HUES48 (cell line): ENCODE results near the gene CLIC5.

ENCODE experiments used
- H3K27ac ChIP-seq: one replicate; pipeline ENCODE4 v1.7.0; 2013; ENCODE audit warnings: low read depth, low read length, inconsistent platforms
- H3K27me3 ChIP-seq: 2 replicates; pipeline ENCODE4 v1.6.1; 2013; ENCODE audit warnings: mild to moderate bottlenecking, low read length; ENCODE audit not compliant: control insufficient read depth, insufficient read depth
- H3K36me3 ChIP-seq: 2 replicates; pipeline ENCODE4 v1.6.1; 2013; ENCODE audit warnings: low read length; ENCODE audit not compliant: control insufficient read depth, insufficient read depth
- H3K4me1 ChIP-seq: 2 replicates; pipeline ENCODE4 v1.6.1; 2013; ENCODE audit warnings: mild to moderate bottlenecking, low read length; ENCODE audit not compliant: control insufficient read depth, insufficient read depth
- H3K4me3 ChIP-seq: 2 replicates; pipeline ENCODE4 v1.5.1; 2013; ENCODE audit warnings: mild to moderate bottlenecking, low read depth, low read length
- H3K9ac ChIP-seq: 2 replicates; pipeline ENCODE4 v1.6.1; 2013; ENCODE audit warnings: mild to moderate bottlenecking, low read depth, low read length, moderate library complexity
- H3K9me3 ChIP-seq: 2 replicates; pipeline ENCODE4 v1.6.1; 2013; ENCODE audit warnings: low read length; ENCODE audit not compliant: control insufficient read depth, insufficient read depth

CLIC5 gene

DNA sequence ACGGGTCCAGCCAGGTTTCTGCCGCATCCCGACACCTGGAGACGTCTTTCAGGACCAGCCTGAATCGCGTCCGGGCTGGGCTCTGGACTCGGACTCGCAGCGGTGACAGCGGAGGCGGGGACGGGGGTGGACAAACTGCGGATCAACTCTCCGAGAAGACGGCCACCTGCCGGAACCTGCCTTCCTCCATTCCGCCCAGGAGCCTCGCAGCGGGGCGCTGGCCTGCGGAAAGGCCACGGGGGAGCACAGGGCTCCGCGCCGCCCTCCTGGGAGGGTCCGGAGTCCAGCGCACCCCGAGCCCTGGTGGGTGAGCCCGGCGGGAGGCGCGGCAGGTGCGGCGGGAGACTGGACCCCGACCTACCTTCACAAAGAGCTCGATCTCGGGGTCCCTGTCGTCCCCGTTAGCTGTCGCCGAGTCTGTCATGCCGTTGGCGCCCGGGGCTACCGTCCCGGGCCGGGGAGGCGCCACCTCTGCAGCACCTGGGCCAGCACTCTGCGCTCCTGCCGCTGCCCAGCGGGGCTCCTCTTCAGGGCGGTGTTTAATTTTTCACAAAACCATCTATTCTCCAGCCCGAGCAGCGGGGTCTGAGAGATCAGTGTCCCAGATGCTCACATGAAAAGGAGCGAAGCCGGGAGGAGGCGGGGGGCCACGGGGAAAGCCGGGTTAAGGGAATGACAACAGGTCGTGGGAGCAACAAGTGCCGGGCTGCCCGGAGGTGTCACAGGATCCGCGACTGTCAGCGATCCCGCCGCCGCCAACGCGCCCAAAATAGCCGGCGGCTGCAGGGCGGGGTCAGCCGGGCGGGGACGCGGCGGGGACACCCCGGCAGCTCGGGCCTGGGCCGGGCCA lies at the start of gene CLIC5:
TSS of gene CLIC5 (minus strand) at position 742 of the 850 bp plus-strand sequence. CDS start at position 424, 318 bp downstream.
- Histone ChIP-seq H3K27ac (no peak within 1 kb of the TSS), H3K4me3 (peak within 1 kb of the TSS; percentile 65), H3K9me3 (peaks cover 7% of the 10 kb centered on the region; the same call in 1 of the 2 replicates), H3K4me1 (peaks cover 23% of the 10 kb centered on the region), H3K9ac (no peak within 1 kb of the TSS), H3K27me3 (peaks cover 45% of the 10 kb centered on the region), H3K36me3 (no peaks in the 10 kb centered on the region)

DNA sequence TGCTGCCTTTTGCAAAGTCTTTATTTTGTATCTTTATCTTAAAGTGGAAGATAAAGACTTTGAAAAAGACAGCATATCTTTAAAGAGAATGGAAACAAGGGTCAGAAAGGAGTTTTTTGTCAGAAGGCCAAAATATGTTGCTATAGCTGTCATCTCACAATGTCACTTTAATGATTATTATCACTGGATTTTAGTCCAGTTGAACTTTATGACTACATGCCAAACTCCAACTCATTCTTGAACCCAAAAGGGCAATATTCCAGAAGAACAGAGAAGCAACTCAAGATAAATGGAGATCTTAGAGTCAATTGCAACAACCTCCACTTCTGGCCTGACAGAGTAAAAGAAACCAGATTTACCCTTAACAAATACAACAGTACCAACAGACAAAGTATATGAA lies 47.3 kb upstream of the CLIC5 start:
- Histone ChIP-seq H3K27me3 (no peaks in the 10 kb centered on the region), H3K27ac (no peak overlapping the region), H3K4me1 (no peaks in the 10 kb centered on the region)

DNA sequence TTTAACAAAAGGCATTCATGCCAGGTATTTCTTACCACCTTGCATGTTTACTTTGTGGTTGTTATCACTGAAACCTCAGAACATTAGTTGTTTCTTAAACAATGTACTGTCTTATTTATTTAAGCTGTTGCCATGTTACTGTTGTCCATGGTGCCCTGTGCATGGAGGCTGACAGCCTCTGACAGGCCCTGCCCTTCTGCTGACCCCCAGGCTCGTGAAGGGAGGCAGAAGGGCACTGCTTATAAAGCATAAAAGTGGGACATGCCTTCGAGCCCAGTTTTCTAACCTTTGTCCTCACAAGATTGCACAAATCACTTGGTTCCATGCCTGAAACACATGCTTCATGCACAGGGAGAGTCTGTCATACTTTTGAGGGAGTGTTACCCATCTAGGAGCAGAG lies 46.7 kb upstream of the CLIC5 start:
- Histone ChIP-seq H3K27me3 (no peaks in the 10 kb centered on the region), H3K36me3 (no peaks in the 10 kb centered on the region), H3K27ac (no peak overlapping the region), H3K4me1 (no peaks in the 10 kb centered on the region), H3K9me3 (0 out of 2 replicates have a peak, but pooled peaks cover 3% of the 10 kb centered on the region), H3K4me3 (no peak overlapping the region), H3K9ac (no peak overlapping the region)

More for the DNA sequence above, 47.3 kb upstream of the CLIC5 start:
- Histone ChIP-seq H3K4me3 (no peak overlapping the region), H3K9ac (no peak overlapping the region), H3K9me3 (0 out of 2 replicates have a peak, but pooled peaks cover 3% of the 10 kb centered on the region), H3K36me3 (no peaks in the 10 kb centered on the region)

DNA sequence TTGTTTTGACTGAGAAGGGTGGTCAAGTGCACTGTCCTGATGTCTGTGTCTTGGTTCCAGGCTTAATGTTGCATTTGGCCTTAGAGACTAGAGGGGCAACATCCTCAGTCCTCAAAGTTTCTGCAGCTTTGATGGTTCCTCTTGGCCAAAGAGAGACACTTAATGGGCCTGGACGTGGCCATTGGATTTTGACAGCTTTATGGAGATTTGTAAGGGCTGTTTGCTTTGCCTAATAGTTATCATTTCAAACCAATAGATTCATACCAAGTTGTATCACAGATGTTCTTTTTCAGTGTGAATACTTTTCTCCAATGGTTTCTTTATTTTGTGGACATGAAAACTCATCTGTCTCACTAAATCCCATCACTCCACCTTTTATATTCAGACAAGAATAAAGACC lies 45.8 kb upstream of the CLIC5 start:
- H3K9me3 ChIP-seq: peaks cover 3% of the 10 kb centered on the region; the same call in 1 of the 2 replicates

DNA sequence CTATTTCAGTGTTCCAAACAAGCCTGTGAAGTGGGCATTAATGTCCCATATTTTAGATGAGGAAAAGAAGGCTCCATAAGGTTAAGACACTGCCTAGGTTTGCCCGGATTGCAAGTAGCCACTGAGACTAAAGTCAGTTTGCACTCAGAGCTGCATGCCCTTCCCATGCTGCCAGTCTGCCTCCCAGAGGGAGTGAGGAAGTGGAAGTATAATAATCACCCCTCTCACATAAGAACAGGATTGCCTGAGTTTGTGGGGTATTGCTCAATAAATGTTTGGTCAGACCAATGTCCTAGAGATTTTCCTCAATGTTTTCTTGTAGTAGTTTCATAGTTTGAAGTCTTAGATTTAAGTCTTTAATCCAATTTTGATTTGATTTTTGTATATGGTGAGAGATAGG lies 43.9 kb upstream of the CLIC5 start:
- H3K27ac ChIP-seq: no peak overlapping the region
- H3K9ac ChIP-seq: no peak overlapping the region
- no peaks in the 10 kb centered on the region for H3K27me3 ChIP-seq
- no peaks in the 10 kb centered on the region for H3K4me1 ChIP-seq
- no peak overlapping the region for H3K4me3 ChIP-seq
- peaks cover 3% of the 10 kb centered on the region; the same call in 1 of the 2 replicates for H3K9me3 ChIP-seq
- H3K36me3 ChIP-seq: no peaks in the 10 kb centered on the region

More for the DNA sequence above, 45.8 kb upstream of the CLIC5 start:
- Histone ChIP-seq H3K9ac (no peak overlapping the region), H3K4me3 (no peak overlapping the region), H3K4me1 (no peaks in the 10 kb centered on the region), H3K27ac (no peak overlapping the region), H3K27me3 (no peaks in the 10 kb centered on the region), H3K36me3 (no peaks in the 10 kb centered on the region)

DNA sequence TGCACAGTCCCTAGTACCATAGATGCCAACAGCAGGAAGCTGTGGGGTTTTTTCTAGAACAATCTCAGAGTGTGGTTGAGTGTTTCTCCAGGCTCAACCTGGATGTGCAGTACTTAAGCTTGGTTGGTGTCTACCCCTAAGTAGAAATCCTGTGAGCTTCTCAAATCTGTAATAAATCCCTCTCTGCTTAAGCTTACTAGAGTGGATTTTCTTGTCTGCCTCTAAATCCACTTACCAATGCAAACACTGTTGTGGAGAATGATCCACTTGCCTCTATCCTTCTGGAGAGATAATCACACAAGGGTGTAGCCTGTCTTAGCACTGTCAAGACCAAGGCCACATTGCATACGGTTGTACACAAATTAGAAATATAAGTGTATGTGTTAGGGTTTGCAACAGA lies 43.3 kb upstream of the CLIC5 start:
- no peaks in the 10 kb centered on the region for H3K4me1 ChIP-seq
- no peaks in the 10 kb centered on the region for H3K36me3 ChIP-seq
- peaks cover 3% of the 10 kb centered on the region; the same call in 1 of the 2 replicates for H3K9me3 ChIP-seq
- no peaks in the 10 kb centered on the region for H3K27me3 ChIP-seq
- H3K9ac ChIP-seq: no peak overlapping the region
- no peak overlapping the region for H3K27ac ChIP-seq
- H3K4me3 ChIP-seq: no peak overlapping the region

DNA sequence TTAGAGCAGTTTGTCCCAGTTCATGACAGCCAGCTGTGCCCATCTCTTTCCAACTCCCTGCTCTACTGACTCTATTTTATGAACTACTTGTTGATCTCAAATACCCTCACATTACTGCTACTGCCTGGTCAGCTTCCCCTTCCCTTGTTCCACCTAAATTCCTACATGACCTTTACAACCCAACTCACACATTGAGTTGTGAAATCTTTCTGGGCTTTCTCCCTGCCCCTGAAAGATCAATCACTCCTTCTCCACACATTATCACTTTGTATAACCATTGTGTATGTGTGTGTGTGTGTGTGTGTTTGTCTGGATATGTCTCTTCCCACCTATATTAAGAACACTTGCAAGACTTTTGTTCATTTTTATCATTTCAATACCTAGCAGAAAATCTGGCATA lies 42.1 kb upstream of the CLIC5 start:
- no peak overlapping the region for H3K9ac ChIP-seq
- H3K9me3 ChIP-seq: peaks cover 3% of the 10 kb centered on the region; the same call in 1 of the 2 replicates
- no peaks in the 10 kb centered on the region for H3K36me3 ChIP-seq
- H3K4me1 ChIP-seq: no peaks in the 10 kb centered on the region
- no peak overlapping the region for H3K4me3 ChIP-seq
- H3K27me3 ChIP-seq: no peaks in the 10 kb centered on the region
- H3K27ac ChIP-seq: no peak overlapping the region

DNA sequence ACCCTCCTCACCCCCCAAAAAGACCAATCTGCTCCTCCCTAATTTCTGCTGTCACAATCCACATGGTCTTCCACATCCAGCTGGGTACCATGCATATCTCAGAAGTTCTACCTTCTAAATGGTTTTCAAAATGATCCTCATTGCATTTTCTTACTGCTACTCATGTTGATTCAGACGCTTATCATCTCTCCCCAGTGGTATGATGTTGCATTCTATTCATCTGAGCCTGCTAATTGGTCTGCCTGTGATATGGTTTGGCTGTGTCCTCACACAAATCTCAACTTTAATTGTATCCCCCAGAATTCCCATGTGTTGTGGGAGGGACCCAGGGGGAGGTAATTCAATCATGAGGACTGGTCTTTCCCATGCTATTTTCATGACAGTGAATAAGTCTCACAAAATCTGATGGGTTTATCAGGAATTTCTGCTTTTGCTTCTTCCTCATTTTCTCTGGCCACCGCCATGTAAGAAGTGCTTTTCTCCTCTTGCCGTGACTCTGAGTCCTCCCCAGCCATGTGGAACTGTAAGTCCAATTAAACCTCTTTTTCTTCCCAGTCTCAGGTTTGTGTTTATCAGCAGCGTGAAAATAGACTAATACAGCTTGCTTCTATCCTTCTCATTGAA lies 41.4 kb upstream of the CLIC5 start:
- Histone ChIP-seq H3K4me3 (no peak overlapping the region), H3K9me3 (peaks cover 3% of the 10 kb centered on the region; the same call in 1 of the 2 replicates), H3K9ac (no peak overlapping the region), H3K4me1 (no peaks in the 10 kb centered on the region), H3K27me3 (no peaks in the 10 kb centered on the region), H3K36me3 (no peaks in the 10 kb centered on the region), H3K27ac (no peak overlapping the region)

DNA sequence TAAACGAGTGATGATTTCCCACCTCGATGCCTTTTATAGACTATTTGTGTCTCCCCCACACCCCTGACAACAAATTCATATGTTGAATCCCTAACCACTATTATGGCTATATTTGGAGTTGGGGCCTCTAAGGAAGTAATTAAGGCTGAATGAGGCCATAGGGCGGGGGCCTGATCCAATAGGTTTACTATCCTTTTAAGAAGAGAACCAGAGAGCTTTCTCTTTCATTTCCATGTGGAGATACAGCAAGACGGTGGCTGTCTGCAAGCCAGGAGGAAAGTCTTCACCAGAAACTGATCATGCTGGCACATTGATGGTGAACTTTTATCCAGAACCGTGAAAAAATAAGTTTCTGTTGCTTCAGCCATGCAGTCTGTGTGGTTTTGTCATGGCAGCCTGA lies 38.9 kb upstream of the CLIC5 start:
- Histone ChIP-seq H3K36me3 (no peaks in the 10 kb centered on the region), H3K9me3 (peaks cover 3% of the 10 kb centered on the region; the same call in 1 of the 2 replicates), H3K9ac (no peak overlapping the region), H3K4me3 (no peak overlapping the region), H3K4me1 (no peaks in the 10 kb centered on the region), H3K27me3 (no peaks in the 10 kb centered on the region), H3K27ac (no peak overlapping the region)

DNA sequence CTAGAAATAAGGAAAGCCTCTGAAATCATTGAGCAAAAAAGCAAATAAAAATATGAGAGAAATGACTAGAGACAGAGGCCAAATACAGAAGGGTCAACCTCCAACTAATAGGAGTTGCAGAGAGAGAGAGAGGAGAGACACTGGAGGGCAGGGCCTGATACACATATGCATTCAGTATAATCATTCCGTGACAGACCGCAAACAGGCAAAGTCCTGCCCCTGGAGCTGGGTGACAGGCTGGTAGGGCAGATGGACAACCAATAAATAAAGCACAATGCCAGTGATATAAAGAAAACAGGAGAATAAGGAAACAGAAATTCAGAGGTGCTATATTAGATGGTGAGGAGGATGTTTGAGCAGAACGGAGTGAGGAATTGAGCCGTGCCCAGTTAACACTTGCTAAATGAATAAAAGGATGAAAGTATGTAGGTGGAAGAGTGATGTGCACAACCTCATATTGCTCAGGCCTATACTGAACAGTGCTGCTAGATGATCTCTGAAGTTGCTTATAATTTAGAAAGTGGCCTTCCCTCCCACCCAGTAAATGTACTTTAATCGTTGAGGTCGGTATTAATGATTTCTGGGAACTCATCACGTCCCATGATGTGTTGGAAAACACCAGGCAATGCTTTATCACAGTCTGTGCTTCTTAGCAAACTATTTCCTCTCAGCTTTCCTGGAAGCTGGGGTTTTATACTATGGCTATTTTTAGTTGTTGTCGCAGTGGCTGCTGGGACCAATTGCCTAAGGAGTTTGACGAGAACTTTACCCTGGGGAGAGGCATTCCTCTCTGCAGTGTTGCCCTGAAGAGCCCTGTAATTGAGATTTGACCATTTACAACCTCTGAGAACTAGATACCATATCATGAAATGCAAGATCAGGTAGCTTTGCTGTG lies 37.6 kb upstream of the CLIC5 start:
- H3K4me3 ChIP-seq: no peak overlapping the region
- no peak overlapping the region for H3K9ac ChIP-seq
- peaks cover 7% of the 10 kb centered on the region; the same call in 1 of the 2 replicates for H3K4me1 ChIP-seq
- no peak overlapping the region for H3K27ac ChIP-seq
- no peaks in the 10 kb centered on the region for H3K27me3 ChIP-seq
- H3K9me3 ChIP-seq: no peaks in the 10 kb centered on the region; the same call in 1 of the 2 replicates
- H3K36me3 ChIP-seq: no peaks in the 10 kb centered on the region
